GM12875 (cell line): ENCODE measurements around the gene MYLK.
"Not testable (repeated sequence)": the region's sequence is repeated elsewhere in the genome, so short reads cannot be mapped to it uniquely, and the experiment has no call there.

Experiments used
- H3K4me3 ChIP-seq: one replicate; pipeline ENCODE4 v1.5.1; 2011; ENCODE audit warnings: low read depth, low read length, control low read depth
- CTCF ChIP-seq: IDR thresholded peaks from 2 replicates; pipeline ENCODE4 v1.5.1; 2011; ENCODE audit warnings: low read depth, mild to moderate bottlenecking, control low read depth, inconsistent platforms, low read length, moderate library complexity, borderline replicate concordance; ENCODE audit not compliant: insufficient read depth

Gene MYLK

GRCh38 chr3:123919353-123919752, 35.2 kb upstream of the MYLK start:
- no peak overlapping the region for H3K4me3 ChIP-seq
- no peak for TF ChIP-seq CTCF

DNA sequence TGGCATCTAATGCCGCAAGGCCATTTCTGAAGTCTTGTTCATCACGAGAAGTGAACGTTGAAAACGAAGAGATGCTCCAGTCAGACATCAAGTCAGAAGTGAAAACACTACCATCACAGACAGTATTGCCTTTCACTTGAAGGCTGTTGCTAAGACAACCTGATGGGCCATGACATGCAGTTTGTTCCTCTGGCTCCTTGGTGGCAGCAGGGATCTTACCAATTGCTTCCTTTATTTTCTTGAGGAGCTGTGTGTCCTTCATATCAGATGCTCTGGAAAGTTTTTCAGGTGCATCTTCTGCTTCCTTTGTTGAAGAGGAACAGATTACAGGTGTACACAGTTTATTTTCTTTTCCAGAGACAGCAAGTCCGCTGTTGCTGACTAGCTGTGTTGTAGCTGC, 30.7 kb upstream of the MYLK start:
- no peak overlapping the region for H3K4me3 ChIP-seq
- no peak for TF ChIP-seq CTCF

- TF ChIP-seq CTCF: no peak
- no peak overlapping the region for H3K4me3 ChIP-seq
These were observed 25.7 kb upstream of the MYLK start for GRCh38 chr3:123909785-123910184.

DNA sequence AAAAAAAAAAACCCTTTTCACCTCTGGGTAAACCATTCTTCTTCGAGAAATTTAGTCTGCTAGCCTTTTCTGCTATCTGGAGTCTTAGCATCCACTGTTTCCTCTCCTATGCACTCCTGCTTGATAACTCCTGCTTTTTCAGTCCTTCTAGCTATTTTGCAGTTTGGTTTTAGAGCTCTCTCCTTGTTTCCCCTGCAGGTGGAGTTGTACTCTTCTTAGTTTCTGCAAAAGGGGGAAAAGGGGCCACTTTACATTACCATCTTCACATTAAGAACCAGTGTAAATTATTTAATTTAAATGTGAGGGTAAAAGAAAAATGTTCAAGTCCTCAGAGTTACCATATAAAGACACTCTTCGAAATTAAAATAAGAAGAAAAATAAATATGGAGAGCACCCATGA, 23.6 kb upstream of the MYLK start:
- no peak for TF ChIP-seq CTCF
- H3K4me3 ChIP-seq: no peak overlapping the region

DNA sequence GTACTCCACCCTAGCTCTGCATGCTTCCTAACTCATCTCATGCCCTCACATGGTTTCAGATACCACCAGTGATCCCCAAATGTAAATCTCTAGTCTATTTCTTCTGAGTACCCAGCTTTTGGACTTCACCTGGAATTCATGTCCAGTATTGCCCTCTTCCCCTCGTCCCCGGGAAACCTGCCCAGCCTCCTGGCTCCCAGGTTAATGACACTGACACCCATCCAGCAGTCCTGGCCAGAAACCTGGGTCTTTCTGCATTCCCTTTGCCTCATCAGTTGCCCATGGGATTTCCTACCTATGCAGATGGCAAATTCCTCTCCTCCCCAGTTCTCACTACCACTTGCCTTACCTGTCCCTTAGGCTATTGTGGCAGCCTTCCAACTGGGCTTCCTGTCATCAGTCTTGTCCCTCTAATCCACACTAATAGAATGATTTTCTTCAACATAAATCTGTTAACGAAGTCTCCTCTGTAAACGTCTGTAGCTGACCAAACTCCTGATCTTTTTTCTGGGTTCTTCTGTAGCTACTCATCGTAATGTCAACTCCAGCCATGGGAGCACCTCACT, 15.3 kb upstream of the MYLK start:
- no peak overlapping the region for H3K4me3 ChIP-seq
- no peak for TF ChIP-seq CTCF

GRCh38 chr3:123893012-123893411, 8.9 kb upstream of the MYLK start:
- H3K4me3 ChIP-seq: no peak overlapping the region
- TF ChIP-seq CTCF: no peak

DNA sequence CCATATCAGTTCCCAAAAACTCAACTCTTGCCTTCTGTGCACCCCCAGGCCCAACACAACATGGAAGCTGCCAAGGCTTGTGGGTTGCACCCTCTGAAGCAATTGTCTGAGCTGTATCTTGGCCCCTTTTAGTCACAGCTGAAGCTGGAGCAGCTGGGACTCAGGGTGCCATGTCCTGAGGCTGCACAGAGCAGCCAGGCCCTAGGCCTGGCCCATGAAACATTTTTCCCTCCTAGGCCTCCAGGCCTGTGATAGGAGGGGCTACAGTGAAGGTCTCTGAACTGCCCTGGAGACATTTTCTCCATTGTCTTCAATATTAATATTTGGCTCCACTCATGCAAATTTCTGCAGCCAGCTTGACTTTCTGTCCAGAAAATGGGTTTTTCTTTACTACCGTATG, 8.1 kb upstream of the MYLK start:
- H3K4me3 ChIP-seq: no peak overlapping the region
- TF ChIP-seq CTCF: no peak

GRCh38 chr3:123890991-123891390, 6.9 kb upstream of the MYLK start:
- not testable (repeated sequence) for H3K4me3 ChIP-seq

GRCh38 chr3:123890162-123890561, 6.0 kb upstream of the MYLK start:
- H3K4me3 ChIP-seq: not testable (repeated sequence)
